Measurements from ENCODE around the gene CCNL2. TPM values are rescaled to one million over a fixed set of nuclear protein-coding genes. Genes with fewer than 3 reads are reported as not detected.

The CCNL2 gene
- polyA plus RNA-seq, 1 donor from 2014 or later: 39.8 TPM

DNA sequence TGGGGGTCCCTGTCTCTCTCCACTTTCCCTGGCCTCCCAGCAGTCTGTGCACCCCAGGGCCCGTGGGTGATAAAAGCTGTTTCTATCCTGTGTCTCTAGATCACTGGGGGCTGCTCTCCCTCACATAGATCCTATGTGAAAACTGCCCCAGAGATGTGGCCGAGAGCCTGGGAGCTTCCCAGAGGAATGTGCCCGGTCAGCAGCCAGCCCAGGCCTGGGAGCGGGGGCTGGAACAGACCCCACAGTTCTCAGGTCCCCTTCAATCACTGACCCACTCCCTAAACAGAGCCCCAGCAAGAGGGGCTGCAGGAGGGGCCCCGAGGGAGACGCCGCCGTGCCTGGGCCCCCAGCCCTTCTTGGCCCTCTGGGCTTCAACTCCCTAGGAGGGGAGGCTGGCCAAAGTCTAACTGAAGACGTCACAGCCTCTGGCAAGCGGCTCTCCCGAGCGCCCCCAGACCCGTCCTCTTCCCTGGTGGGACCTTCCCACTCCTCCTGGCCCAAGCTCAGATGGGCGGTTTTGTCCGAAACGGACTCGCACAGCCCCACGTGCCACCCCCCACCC, 41.2 kb downstream of the CCNL2 start:
- no peak overlapping the region for H3K4me3 Mint-ChIP-seq
- no peaks in the 10 kb centered on the region for H3K9me3 Mint-ChIP-seq
- peak overlapping the region in 1 of 3 donors; percentile 22 for H3K27ac Mint-ChIP-seq
- H3K36me3 Mint-ChIP-seq: peaks cover 2% of the 10 kb centered on the region
- peaks cover 4 to 8% (median 8%) of the 10 kb centered on the region in 3 donors for H3K4me1 Mint-ChIP-seq
- peaks cover 20% of the 10 kb centered on the region for H3K27me3 Mint-ChIP-seq

DNA sequence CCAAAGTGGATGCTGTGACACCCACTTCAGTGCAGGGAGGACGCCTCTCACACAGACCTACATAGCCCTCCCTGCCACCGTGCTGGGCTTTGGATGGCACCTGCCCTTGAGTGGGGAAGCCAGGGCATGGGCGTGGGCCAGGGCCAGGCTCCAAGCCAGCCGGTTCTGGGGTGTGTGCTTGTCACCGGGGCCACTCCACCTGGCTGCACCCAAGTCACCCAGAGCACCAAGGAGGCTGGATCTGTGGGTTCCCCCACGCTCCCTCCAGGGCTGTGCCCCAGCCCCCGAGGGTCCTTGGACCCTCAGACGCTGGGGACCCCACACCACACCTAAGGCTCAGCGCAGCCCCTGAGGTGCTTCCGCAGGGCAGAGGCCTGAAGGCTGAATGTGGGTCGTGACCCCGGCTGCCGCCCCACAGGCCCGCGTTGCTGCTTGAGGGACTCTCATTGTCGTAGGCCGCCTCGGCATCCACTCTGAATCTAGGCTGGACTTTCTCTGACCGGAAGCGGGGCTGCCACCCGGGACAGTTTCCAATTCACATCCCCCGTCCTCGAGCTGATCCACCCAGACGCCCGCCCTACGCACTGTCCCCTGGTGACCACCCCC, 42.2 kb downstream of the CCNL2 start:
- Mint-ChIP-seq H3K9me3 (no peaks in the 10 kb centered on the region), H3K27me3 (peaks cover 28% of the 10 kb centered on the region), H3K4me3 (no peak overlapping the region), H3K27ac (no peak overlapping the region), H3K4me1 (peaks cover 10 to 15% (median 13%) of the 10 kb centered on the region in 3 donors), H3K36me3 (peaks cover 2% of the 10 kb centered on the region)

GRCh38 chr1:1356166-1356795, 42.9 kb downstream of the CCNL2 start:
- H3K4me3 Mint-ChIP-seq: no peak overlapping the region
- H3K27me3 Mint-ChIP-seq: peaks cover 28% of the 10 kb centered on the region
- peaks cover 10 to 15% (median 12%) of the 10 kb centered on the region in 3 donors for H3K4me1 Mint-ChIP-seq
- H3K27ac Mint-ChIP-seq: no peak overlapping the region
- H3K9me3 Mint-ChIP-seq: no peaks in the 10 kb centered on the region
- H3K36me3 Mint-ChIP-seq: peaks cover 2% of the 10 kb centered on the region

GRCh38 chr1:1355416-1355815, 43.7 kb downstream of the CCNL2 start:
- Mint-ChIP-seq H3K4me1 (peaks cover 10 to 13% (median 12%) of the 10 kb centered on the region in 3 donors), H3K36me3 (no peaks in the 10 kb centered on the region), H3K9me3 (no peaks in the 10 kb centered on the region), H3K4me3 (no peak overlapping the region), H3K27me3 (peaks cover 26% of the 10 kb centered on the region), H3K27ac (no peak overlapping the region)

DNA sequence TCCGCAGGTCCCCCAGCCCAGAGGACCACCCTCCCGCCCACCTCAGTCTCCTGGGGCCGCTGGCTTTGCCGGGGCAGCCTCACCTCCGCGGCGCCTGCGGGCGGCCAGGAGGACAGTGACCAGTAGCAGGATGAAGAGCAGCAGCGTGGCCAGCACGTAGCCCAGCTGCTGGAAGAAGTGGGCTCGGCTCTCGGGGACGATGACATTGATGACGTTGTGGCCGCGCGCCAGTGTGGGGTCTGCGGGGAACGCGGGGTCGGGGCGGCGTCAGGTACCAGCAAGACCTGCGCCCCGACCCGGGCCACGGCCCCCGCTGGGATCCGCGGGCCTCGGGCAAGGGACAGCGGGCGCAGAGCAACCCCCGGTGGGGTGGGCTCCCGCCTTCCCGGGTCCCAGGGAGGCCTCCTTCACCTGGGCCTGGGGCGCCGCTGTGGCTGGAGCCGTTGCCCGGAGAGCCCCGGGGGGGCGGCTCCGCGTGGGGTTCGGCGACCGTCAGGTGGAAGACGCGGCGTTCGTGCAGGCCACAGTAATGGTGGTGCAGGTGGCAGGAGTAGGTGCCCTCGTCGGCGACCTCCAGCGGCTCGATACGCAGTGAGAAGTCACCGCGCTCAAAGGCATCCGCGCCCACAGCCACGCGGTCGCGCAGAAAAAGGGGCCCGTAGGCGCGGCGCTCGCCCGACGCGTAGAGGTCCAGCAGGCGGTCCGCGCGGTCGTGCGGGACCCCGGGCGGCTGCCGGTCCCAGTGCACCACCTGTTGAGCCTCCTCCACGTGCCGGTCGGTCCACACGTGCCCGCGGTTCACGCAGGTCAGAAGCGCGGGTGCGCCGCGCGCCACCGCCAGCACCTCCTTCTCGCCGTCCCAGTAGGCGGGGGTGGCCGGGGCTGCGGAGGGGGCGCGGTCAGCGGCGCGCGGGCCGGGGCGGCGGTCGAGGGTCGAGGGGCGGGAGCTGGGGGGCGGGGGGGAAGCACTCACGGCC, 44.6 kb downstream of the CCNL2 start:
- H3K4me1 Mint-ChIP-seq: peaks cover 10 to 13% (median 12%) of the 10 kb centered on the region in 3 donors
- H3K36me3 Mint-ChIP-seq: no peaks in the 10 kb centered on the region
- H3K9me3 Mint-ChIP-seq: no peaks in the 10 kb centered on the region
- H3K27ac Mint-ChIP-seq: no peak overlapping the region
- H3K4me3 Mint-ChIP-seq: peak overlapping the region in 2 of 4 donors; percentile 9 to 80
- peaks cover 24% of the 10 kb centered on the region for H3K27me3 Mint-ChIP-seq

DNA sequence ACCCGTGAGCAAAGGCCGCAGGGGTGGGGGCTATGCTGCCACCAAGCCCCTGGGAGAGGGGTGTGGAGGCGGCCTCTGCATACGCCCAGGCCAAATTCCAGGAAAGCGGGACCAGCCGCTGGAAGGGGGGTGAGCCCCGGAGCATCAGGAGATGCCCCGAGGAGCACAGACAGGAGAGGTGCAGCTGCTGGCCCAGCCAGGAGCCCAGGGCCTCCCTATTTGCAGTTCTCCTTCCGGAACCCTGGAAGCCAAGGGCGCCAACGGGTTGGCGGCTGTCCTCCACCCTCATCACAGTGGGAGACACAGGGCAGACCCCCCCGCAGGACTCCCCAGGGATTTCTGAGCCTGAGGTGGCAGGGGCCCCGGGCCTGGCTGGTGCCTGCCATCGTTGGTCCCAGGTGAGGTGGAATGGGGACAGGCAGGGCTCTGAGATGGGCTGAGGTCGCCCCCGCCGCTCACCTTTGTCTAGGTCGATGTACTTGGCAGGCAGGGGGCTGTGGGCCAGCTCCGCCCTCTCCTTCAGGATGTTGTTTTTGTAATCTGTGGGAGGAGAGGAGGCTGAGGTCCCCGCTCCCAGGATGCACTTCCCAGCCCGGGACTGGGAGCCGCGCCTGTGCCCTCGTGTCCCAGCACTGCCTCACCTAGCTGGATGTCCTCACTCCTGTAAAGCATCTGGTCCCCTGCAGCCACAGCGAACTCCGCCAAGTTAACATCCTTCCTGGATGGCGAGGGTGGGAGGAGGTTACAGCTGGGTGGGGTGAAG, 45.6 kb downstream of the CCNL2 start:
- Mint-ChIP-seq H3K4me3 (peak overlapping the region in 3 of 4 donors; percentile 5 to 80 (median 78)), H3K27me3 (peaks cover 19% of the 10 kb centered on the region), H3K36me3 (no peaks in the 10 kb centered on the region), H3K27ac (peak overlapping the region in 1 of 3 donors; percentile 72), H3K4me1 (peaks cover 7 to 10% (median 9%) of the 10 kb centered on the region in 3 donors), H3K9me3 (no peaks in the 10 kb centered on the region)

DNA sequence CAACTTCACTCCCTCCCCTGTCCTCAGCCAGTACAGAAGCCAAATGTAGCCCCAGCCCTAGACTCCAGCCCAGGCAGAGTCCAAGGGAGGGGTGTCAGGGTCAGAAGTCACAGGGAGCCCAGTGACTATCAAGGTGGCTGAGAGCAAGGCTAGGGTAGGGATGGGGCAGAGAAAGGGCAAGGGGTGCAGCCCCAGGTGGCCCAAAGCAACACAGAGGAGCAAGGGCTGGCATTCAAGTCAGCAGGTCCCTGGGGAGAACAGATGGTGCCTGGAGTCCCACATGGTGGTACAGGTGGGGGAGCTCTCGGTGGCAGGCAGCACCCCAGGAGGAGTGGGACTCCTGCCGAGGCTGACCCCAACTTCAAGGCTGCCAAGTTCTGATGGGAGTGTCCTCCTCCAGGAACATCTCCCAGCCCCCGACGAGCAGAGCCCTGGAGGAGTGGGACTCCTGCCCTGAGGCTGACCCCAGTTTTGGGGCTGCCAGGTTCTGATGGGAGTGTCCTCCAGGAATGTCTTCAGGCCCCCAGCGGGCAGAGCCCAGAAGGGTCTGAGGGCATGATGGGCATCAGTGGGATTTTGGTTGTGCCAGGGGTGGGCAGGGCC, 46.2 kb downstream of the CCNL2 start:
- Mint-ChIP-seq H3K27ac (peak overlapping the region in 1 of 3 donors; percentile 72), H3K36me3 (no peaks in the 10 kb centered on the region), H3K4me1 (peaks cover 7 to 10% (median 9%) of the 10 kb centered on the region in 3 donors), H3K9me3 (no peaks in the 10 kb centered on the region), H3K27me3 (peaks cover 14% of the 10 kb centered on the region), H3K4me3 (peak overlapping the region in 3 of 4 donors; percentile 64 to 84 (median 80))

DNA sequence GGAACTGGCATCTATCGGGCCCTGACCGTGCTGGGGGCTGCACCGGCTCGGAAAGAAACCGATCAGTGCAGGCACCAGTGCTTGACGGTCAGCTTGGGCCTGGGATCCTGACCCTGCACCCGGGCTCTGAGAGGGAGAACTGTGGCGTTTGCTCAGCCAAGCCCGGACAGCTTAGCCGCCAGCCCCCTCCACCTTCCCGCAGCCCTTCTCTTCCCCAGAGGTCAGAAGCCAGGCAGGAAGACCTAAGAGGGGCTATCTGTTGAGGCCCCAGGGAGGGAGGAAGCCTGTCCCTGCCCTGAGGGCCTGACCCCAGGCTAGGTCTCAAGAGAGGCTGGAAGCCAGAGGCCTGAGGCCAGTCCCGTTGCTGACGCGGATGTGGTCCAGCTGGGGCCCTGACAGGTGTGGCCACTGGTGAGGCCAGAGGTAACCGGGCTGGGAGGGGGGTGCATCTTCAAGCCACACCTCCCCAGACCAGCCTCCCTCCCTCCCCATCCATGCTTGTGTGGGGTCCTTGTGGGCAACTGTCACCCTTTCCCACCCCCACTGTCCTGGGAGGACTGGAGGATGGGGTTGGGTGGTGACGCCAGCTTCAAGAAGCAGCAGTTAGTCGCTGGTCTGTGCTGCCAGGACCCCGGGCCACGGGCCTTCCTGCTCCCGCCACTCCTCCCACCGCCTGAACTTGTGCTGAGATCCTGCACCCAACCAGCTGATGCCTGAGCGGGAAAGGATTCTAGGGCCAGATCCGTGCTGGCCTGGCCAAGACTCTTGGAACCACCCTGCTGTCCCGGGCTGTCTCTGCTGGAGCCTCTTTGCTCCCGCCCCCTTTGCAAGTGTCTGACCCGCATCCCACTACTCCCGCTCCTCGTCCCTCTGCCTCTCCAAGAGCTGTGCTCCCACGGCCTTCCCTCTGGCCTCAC, 47.4 kb downstream of the CCNL2 start:
- Mint-ChIP-seq H3K27me3 (peaks cover 10% of the 10 kb centered on the region), H3K4me3 (peak overlapping the region; percentile 63 to 84 (median 78)), H3K4me1 (peaks cover 7 to 12% (median 12%) of the 10 kb centered on the region in 3 donors), H3K27ac (peak overlapping the region; percentile 57 to 73 (median 72)), H3K36me3 (no peaks in the 10 kb centered on the region), H3K9me3 (no peaks in the 10 kb centered on the region)

GRCh38 chr1:1349256-1350012, 49.7 kb downstream of the CCNL2 start, which contains the start of gene DVL1:
TSS of gene DVL1 (minus strand) at chr1:1349418. CDS start at chr1:1349065, 353 bp downstream.
- peak within 1 kb of the TSS in 2 of 3 donors; percentile 84 to 88 for H3K27ac Mint-ChIP-seq
- H3K27me3 Mint-ChIP-seq: peaks cover 10% of the 10 kb centered on the region
- H3K4me1 Mint-ChIP-seq: peaks cover 7 to 13% (median 12%) of the 10 kb centered on the region in 3 donors
- no peaks in the 10 kb centered on the region for H3K36me3 Mint-ChIP-seq
- peak within 1 kb of the TSS; percentile 72 to 89 (median 81) for H3K4me3 Mint-ChIP-seq
- H3K9me3 Mint-ChIP-seq: no peaks in the 10 kb centered on the region

DNA sequence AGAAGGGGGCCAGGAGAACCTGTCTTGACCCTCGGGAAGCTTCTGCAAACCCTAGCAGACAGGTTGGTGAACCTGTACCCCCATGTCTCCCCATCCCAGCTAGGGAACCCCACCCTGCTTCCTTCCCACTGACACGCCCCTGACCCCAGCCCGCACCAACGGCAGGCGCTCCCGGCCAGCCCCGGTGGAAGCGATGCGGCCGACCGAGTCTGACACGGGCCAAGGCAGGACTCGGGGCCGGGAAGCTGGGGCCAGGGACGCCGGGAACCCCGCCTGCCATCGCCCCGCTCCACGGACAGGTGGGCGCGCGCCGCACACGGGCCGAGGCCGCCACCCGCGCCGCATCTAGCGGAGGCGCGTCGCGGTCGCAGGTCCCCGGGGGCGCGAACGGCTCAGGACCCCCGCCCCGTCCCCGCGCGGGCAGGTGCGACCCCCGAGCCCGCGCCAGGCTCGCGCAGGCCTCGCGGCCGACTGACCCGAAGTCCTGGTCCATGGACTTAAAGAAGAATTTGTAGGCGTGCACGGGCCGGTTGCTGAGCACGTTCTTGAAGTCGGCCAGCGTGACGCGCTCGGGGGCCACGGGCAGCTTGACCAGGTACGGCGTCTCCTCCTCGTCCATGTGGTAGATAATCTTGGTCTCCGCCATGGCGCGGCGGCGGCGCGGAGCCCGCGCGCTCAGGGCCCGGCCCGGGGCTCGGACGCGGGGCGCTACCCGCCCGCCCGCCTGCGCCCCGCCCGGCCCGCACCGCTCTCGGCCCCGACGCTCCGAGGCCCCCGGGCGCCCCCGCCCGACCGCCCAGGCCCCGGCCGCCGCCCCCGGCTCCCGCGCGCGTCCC, 50.5 kb downstream of the CCNL2 start:
- peak overlapping the region in 2 of 3 donors; percentile 84 to 88 for H3K27ac Mint-ChIP-seq
- peaks cover 10% of the 10 kb centered on the region for H3K27me3 Mint-ChIP-seq
- H3K4me3 Mint-ChIP-seq: peak overlapping the region; percentile 72 to 89 (median 81)
- H3K4me1 Mint-ChIP-seq: peaks cover 7 to 13% (median 12%) of the 10 kb centered on the region in 3 donors
- H3K9me3 Mint-ChIP-seq: no peaks in the 10 kb centered on the region
- H3K36me3 Mint-ChIP-seq: no peaks in the 10 kb centered on the region

DNA sequence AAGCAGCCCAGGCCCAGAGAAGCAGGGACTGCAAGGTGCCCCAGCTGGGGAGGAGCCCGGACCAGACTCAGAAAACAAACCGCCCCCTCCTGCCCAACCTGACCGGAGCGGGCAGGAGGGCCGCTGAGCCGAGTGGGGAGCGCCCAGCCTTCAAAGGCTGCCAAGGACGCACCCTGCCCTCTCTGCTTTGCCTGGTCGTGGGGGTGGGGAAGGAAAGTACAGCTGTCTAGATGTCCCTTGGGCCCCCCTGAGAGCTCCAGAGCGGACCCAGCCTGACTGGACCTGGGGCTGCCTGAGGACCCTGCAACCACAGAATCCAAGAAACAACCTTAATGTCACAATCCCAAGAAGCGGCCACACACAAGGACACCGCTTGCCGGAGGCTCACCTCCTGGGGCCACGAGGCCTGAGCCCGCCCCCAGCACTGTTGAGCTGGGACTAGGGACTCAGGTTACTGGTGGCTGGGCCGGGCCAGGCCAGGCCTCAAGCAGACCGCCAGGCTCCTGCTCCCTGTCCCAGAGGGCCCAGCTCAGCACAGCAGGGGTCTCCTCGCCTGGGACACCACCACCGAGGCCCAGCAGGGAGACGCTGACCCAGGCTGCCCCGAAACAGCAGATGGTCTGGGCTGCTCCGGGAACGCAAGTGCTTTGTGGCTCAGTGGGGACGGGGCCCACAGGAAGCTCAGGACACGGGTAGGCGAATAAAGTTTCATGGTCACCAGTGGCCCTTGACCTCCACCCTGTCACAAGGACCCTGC, 51.3 kb downstream of the CCNL2 start:
- Mint-ChIP-seq H3K27ac (peak overlapping the region in 2 of 3 donors; percentile 84 to 88), H3K9me3 (no peaks in the 10 kb centered on the region), H3K4me3 (peak overlapping the region; percentile 72 to 89 (median 81)), H3K4me1 (peaks cover 5 to 10% (median 9%) of the 10 kb centered on the region in 3 donors), H3K36me3 (peaks cover under 1% of the 10 kb centered on the region), H3K27me3 (peaks cover 7% of the 10 kb centered on the region)
